Epithelial cell of proximal tubule (primary cell): Measurements from ENCODE around the gene PDE7B. TPM values are rescaled to one million over a fixed set of nuclear protein-coding genes. Genes with fewer than 3 reads are reported as not detected.

Source experiments
- DNase-seq: peaks from one replicate; pipeline ENCODE4 v3.0.0-alpha.2; 2011; ENCODE audit warnings: low read depth
- H3K4me3 ChIP-seq: 2 replicates; pipeline ENCODE4 v1.5.1; 2011; ENCODE audit warnings: low read depth, mild to moderate bottlenecking, low read length
- total RNA-seq: library from RNA; depleted of rRNA; stranded (reverse); fragments of >200 nt; gene quantifications from 2 replicates; pipeline ENCODE4 v1.2.3, GENCODE V29; 2015
- TF ChIP-seq, protein P1 (sequence below): conservative IDR thresholded peaks from 2 replicates; pipeline ENCODE4 v1.5.1; 2012; ENCODE audit warnings: low read depth, mild to moderate bottlenecking, low read length

Gene PDE7B
- total RNA-seq, 1 donor from 2014 or later = 2.4 TPM

DNA sequence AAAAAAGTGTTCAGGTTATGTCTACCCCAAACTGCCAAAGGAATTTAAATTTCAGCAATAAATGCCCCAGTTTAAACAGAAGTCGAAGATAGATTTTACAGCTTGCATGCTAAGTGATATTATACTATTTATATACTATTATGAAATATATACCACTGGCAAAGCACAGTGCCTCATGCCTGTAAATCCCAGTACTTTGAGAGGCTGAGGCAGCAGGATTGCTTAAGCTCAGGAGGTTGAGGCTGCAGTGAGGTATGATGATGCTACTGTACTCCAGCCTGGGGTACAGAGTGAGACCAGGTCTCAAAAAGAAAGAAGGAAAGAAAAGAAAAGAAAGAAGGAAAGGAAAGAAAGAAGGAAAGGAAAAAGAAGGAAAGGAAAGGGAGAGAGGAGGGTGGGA lies 296.6 kb downstream of the PDE7B start:
- TF ChIP-seq, protein P1, sequence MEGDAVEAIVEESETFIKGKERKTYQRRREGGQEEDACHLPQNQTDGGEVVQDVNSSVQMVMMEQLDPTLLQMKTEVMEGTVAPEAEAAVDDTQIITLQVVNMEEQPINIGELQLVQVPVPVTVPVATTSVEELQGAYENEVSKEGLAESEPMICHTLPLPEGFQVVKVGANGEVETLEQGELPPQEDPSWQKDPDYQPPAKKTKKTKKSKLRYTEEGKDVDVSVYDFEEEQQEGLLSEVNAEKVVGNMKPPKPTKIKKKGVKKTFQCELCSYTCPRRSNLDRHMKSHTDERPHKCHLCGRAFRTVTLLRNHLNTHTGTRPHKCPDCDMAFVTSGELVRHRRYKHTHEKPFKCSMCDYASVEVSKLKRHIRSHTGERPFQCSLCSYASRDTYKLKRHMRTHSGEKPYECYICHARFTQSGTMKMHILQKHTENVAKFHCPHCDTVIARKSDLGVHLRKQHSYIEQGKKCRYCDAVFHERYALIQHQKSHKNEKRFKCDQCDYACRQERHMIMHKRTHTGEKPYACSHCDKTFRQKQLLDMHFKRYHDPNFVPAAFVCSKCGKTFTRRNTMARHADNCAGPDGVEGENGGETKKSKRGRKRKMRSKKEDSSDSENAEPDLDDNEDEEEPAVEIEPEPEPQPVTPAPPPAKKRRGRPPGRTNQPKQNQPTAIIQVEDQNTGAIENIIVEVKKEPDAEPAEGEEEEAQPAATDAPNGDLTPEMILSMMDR = no peak
- no peak overlapping the region for H3K4me3 ChIP-seq
- no peak for DNase-seq

DNA sequence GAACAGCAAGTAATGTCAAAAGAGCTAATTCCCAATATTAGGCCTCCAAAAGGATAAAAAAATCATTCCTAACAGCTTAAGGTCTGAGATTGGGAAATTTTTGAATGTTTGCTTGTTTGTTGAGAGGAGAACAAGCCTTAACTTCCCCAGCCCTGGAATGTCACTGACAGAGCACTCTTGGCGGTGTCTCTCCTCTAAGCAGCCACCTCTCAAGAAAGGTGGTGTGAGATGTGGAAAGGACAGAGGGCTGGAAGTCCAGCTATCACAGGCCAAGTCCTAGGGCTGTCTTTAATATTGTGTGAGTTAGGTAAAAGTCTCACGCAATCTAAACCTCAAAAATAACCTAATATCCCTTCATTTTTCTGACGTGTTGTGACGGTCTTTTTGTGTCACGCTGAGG lies 297.0 kb downstream of the PDE7B start:
- no peak overlapping the region for H3K4me3 ChIP-seq
- no peak for DNase-seq
- TF ChIP-seq, protein P1 = no peak

DNA sequence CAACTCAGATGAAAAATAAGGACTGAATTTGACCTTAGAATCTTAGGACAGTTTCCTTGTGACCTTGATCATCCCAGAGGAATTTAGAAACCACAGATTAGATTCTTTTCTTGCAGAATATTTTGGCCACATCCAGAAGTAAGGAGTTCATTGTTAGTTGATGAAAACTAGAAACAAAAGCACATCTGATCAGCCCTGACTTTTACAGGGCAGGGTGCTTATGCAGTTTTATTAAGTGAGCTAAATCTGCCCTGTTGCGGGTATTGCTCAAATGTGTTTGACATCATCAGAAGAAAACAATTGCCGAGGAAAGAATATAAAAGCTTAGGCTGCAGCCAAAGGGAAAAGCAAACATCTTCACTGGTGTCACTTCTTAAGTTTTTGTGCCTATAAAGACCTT lies 297.8 kb downstream of the PDE7B start:
- H3K4me3 ChIP-seq = no peak overlapping the region
- TF ChIP-seq, protein P1 = no peak
- no peak for DNase-seq

DNA sequence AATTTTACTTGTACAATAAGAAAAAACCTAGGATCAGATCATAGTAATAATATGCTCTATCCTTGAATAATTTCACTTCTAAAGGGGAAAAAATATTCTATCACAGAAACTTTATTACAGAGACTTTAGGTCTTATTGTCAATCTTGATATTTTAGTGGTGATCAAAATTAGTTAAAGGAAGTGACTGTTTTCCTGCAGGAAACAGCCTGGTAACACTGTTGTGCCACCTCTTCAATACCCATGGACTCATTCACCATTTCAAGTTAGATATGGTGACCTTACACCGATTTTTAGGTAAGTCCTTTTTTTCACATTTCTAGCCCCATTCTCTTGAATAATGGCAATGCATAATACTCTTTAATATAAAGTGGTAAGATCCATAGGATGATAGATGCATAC lies 299.5 kb downstream of the PDE7B start:
- H3K4me3 ChIP-seq = no peak overlapping the region
- TF ChIP-seq, protein P1 = no peak
- no peak for DNase-seq

DNA sequence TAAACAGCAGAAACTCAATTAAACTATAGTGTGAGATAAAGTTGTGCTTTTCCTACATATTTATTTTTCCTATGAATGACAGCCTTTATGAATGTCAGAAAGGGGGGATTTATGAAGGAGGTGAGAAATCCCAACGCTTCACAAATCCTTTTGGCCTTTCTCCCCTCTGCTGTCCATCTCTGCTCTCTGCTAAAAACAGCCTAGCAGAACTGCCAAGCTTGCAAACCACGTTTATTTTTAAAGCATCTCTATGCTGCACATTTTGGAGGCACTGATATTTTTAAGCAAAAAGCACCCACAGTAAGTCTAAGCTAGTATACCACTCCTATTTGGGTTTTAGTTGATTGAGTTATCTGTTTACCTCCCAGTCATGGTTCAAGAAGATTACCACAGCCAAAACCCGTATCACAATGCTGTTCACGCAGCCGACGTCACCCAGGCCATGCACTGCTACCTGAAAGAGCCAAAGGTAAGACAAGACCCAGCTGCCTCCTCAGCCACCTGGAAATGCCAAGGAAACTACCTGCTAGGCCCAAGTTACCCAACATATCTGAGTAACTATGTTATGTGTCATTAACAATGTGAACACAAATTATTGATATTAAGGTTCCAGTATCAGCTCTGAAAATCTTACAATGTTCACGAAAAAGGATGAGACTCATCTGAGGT lies 302.3 kb downstream of the PDE7B start:
- TF ChIP-seq, protein P1 = no peak
- DNase-seq = no peak
- H3K4me3 ChIP-seq = no peak overlapping the region

GRCh38 chr6:136155191-136155590 lies 303.7 kb downstream of the PDE7B start:
- H3K4me3 ChIP-seq = no peak overlapping the region
- TF ChIP-seq, protein P1 = no peak
- no peak for DNase-seq

DNA sequence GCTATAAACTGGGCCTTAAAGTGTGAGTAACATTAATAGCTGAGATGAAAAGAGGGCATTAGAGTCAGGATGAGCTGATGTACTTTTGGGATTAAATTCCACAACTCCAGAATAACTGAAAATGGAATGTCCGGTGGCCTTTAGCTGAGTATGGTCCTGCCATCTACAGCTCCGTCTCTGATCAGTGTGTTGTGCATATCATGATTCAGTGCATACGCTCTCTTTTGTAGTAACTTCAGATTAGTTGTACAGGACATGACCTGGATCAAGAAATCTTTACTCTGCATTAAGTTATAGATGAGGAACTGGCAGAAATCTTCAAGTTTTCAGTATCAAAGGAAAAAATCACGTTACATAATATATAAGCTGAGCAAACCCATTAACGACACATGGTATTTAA lies 306.2 kb downstream of the PDE7B start:
- H3K4me3 ChIP-seq = no peak overlapping the region
- TF ChIP-seq, protein P1 = no peak

More for the DNA sequence above, 306.2 kb downstream of the PDE7B start:
- no peak for DNase-seq
